Osteocyte (in vitro differentiated cells): ENCODE measurements around the gene CHEK1. TPM values are rescaled to one million over a fixed set of nuclear protein-coding genes. Genes with fewer than 3 reads are reported as not detected.

Source experiments
- DNase-seq: peaks from one replicate; pipeline ENCODE4 v3.0.0; 2021; ENCODE audit warnings: mixed read lengths; ENCODE audit not compliant: unreplicated experiment; ENCODE audit errors: extremely low spot score
- H3K27ac Mint-ChIP-seq: one replicate; pipeline ENCODE4 v1.8.0; 2021; ENCODE audit warnings: mild to moderate bottlenecking, mixed read lengths; ENCODE audit not compliant: unreplicated experiment
- H3K27me3 Mint-ChIP-seq: one replicate; pipeline ENCODE4 v1.8.0; 2021; ENCODE audit warnings: mixed read lengths; ENCODE audit not compliant: unreplicated experiment
- H3K36me3 Mint-ChIP-seq: one replicate; pipeline ENCODE4 v1.8.0; 2021; ENCODE audit warnings: mixed read lengths; ENCODE audit not compliant: unreplicated experiment
- H3K4me1 Mint-ChIP-seq: one replicate; pipeline ENCODE4 v1.8.0; 2021; ENCODE audit warnings: mixed read lengths; ENCODE audit not compliant: unreplicated experiment
- H3K4me3 Mint-ChIP-seq: one replicate; pipeline ENCODE4 v1.8.0; 2021; ENCODE audit warnings: mild to moderate bottlenecking, moderate library complexity, mixed read lengths; ENCODE audit not compliant: unreplicated experiment
- H3K9me3 Mint-ChIP-seq: one replicate; pipeline ENCODE4 v1.8.0; 2021; ENCODE audit warnings: mixed read lengths; ENCODE audit not compliant: unreplicated experiment
- total RNA-seq: library from RNA; stranded (reverse); gene quantifications from 2 replicates; pipeline ENCODE4 v1.2.1, GENCODE V29; 2021
- TF ChIP-seq, protein P1 (sequence below): fragments of 200-600 bp; sonication (generic); IDR thresholded peaks from 2 replicates; pipeline ENCODE4 v1.5.0; 2021; ENCODE audit warnings: antibody characterized with exemption, mild to moderate bottlenecking, moderate library complexity

Gene CHEK1
- total RNA-seq, 1 donor from 2014 or later: 23.1 TPM

DNA sequence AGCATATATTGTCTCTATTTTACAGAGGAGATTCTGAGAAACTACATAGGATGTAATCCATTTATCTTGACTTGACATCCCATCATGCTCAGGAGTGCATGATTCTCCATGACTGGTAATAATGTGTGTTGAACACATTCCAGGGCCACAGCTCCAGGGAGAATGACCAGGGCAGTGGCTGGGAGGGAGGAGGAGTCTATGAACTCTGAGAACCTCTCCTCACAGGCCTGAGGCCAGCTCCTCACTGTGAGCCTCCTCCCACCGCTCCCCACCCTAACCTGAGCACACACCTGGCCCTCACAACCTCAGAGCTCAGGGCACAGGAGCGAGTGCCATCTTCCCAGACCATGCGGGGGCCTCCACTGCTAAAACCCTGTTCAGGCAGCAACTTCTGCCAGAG, 63.7 kb downstream of the CHEK1 start:
- TF ChIP-seq, protein P1, sequence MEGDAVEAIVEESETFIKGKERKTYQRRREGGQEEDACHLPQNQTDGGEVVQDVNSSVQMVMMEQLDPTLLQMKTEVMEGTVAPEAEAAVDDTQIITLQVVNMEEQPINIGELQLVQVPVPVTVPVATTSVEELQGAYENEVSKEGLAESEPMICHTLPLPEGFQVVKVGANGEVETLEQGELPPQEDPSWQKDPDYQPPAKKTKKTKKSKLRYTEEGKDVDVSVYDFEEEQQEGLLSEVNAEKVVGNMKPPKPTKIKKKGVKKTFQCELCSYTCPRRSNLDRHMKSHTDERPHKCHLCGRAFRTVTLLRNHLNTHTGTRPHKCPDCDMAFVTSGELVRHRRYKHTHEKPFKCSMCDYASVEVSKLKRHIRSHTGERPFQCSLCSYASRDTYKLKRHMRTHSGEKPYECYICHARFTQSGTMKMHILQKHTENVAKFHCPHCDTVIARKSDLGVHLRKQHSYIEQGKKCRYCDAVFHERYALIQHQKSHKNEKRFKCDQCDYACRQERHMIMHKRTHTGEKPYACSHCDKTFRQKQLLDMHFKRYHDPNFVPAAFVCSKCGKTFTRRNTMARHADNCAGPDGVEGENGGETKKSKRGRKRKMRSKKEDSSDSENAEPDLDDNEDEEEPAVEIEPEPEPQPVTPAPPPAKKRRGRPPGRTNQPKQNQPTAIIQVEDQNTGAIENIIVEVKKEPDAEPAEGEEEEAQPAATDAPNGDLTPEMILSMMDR: no peak
- no peaks in the 10 kb centered on the region for H3K36me3 Mint-ChIP-seq
- DNase-seq: no peak
- no peaks in the 10 kb centered on the region for H3K9me3 Mint-ChIP-seq
- peaks cover 2% of the 10 kb centered on the region for H3K27me3 Mint-ChIP-seq
- no peaks in the 10 kb centered on the region for H3K4me1 Mint-ChIP-seq
- H3K4me3 Mint-ChIP-seq: no peak overlapping the region
- no peak overlapping the region for H3K27ac Mint-ChIP-seq

DNA sequence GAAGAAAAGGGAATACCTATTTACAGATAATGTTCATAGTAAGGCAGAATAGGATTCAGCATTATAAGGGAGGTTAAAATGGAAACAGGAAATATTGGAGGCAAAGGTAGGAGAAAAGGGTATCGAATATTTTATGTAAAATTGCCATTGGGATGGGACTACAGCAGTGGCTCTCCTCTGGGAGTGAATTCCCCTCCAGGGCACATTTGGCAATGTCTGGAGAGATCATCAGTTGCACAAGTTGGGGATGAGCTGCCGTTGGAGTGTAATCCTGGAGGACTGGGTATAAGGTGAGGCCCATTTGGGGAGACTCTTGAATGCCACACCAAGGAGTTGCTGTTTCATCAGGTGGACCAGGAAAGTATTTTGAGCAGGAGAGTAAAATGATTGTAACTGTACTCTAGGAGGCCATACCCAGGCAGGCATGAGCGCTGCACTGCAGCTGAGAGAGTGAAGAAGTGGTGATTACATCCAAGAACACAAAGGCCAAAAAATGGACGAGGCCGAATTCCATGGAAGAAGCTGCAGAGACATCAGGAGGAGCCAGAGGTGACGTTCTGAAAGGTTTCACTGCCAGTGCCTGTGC, 64.4 kb downstream of the CHEK1 start:
- Mint-ChIP-seq H3K9me3 (no peaks in the 10 kb centered on the region), H3K27me3 (peaks cover 2% of the 10 kb centered on the region), H3K4me3 (no peak overlapping the region), H3K27ac (no peak overlapping the region), H3K36me3 (no peaks in the 10 kb centered on the region), H3K4me1 (no peaks in the 10 kb centered on the region)
- TF ChIP-seq, protein P1: no peak
- no peak for DNase-seq

DNA sequence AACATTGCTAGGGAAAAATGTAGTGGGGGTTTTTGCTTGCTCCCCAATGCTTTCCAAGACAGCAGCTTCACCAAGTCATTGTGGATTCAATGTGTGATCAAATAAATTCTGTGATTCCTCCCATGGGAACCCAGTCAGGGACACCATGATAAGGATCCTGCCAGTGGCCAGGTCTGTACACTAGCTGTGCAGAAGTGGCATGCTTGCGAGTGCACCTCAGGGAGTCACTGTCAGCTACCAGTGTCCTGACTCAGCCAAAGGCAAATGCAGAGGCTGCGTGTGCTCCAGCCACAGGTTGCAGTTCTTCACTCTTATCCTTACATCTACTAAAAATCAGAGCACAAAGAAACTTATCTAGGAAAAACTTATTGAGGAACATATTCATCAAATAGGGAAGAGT, 65.0 kb downstream of the CHEK1 start:
- Mint-ChIP-seq H3K4me3 (no peak overlapping the region), H3K27me3 (peaks cover 2% of the 10 kb centered on the region), H3K9me3 (no peaks in the 10 kb centered on the region), H3K4me1 (no peaks in the 10 kb centered on the region), H3K27ac (no peak overlapping the region), H3K36me3 (no peaks in the 10 kb centered on the region)
- DNase-seq: no peak
- TF ChIP-seq, protein P1: no peak

DNA sequence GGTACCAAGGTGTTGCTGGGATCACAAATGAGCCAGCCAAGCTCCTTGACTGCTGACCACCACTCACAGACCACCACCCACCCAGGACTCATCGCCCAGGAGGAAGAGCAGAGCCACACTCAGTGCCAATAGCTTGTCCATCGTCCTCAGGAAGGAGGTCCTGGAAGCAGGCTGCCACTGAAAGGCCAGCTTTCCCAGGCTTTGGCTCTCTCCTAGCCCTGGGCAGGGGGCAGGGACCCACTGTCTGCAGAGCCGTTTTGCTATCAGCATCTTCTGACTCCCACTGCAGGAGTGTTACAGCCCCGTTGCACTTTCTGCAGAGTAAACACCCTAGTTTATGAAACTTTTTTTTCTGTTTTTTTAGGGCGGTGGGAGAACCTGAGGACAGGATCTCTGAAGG, 67.9 kb downstream of the CHEK1 start:
- no peak for DNase-seq
- TF ChIP-seq, protein P1: no peak
- Mint-ChIP-seq H3K27me3 (peaks cover 2% of the 10 kb centered on the region), H3K4me1 (no peaks in the 10 kb centered on the region), H3K9me3 (peaks cover 7% of the 10 kb centered on the region), H3K4me3 (no peak overlapping the region), H3K36me3 (no peaks in the 10 kb centered on the region), H3K27ac (no peak overlapping the region)

DNA sequence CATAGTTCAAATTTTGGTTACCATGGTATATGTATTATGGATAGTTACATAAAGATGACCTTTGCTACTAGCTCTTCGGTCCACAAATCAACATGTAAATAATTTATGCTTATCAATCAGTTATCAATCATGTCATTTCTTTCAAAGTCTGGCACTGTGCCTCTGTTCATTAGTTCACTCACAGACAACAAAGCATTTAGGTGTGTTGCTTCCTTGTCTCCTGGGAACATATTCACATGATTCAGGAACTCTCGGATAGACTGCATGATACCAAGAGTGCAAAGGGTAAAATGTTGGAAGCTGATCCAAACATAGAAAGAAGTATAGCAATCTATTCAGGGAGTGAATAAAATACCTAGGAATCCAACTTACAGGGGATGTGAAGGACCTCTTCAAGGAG, 70.0 kb downstream of the CHEK1 start:
- Mint-ChIP-seq H3K36me3 (no peaks in the 10 kb centered on the region), H3K4me1 (no peaks in the 10 kb centered on the region), H3K27me3 (peaks cover 5% of the 10 kb centered on the region), H3K27ac (no peak overlapping the region), H3K9me3 (peaks cover 7% of the 10 kb centered on the region), H3K4me3 (no peak overlapping the region)
- no peak for DNase-seq
- TF ChIP-seq, protein P1: no peak
